Loucy (cell line): ENCODE data around the gene LY6G6D.

Source experiments
- EZH2phosphoT487 ChIP-seq: fragments of 200-600 bp; IDR thresholded peaks from 2 replicates; pipeline ENCODE4 v1.6.1; 2018; ENCODE audit warnings: antibody characterized with exemption, mild to moderate bottlenecking, moderate library complexity, borderline replicate concordance
- TF ChIP-seq, protein P1 (sequence below): fragments of 200-600 bp; sonication (generic); conservative IDR thresholded peaks from 2 replicates; pipeline ENCODE4 v1.5.1; 2014; ENCODE audit warnings: mild to moderate bottlenecking, antibody characterized with exemption, low read length

DNA sequence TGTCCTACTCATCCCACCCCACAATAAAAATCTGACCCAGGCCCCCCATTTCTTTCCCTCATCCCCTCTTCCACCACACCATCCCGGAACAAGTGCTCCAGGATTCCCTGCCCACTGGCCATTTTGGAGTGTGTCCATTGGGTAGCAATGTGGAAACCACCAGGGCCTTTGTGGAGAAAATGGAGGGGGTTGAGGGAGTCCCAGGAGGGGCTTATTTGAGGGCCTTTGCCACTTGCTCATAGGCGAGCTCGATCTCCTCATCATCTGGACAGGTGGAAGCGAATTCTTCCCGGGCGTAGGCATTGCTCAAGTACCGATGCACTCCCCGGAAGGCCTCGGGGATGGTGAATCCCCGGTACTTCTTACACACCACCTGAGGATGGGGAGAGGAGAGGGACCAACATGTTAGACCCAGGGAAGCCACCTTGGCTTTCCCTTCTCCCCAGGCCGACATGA is 15.5 kb downstream of the LY6G6D start:
- TF ChIP-seq, protein P1, sequence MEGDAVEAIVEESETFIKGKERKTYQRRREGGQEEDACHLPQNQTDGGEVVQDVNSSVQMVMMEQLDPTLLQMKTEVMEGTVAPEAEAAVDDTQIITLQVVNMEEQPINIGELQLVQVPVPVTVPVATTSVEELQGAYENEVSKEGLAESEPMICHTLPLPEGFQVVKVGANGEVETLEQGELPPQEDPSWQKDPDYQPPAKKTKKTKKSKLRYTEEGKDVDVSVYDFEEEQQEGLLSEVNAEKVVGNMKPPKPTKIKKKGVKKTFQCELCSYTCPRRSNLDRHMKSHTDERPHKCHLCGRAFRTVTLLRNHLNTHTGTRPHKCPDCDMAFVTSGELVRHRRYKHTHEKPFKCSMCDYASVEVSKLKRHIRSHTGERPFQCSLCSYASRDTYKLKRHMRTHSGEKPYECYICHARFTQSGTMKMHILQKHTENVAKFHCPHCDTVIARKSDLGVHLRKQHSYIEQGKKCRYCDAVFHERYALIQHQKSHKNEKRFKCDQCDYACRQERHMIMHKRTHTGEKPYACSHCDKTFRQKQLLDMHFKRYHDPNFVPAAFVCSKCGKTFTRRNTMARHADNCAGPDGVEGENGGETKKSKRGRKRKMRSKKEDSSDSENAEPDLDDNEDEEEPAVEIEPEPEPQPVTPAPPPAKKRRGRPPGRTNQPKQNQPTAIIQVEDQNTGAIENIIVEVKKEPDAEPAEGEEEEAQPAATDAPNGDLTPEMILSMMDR = 0 out of 2 replicates have a peak, but pooled peaks have one; percentile 1
- TF ChIP-seq EZH2phosphoT487 = no peak
